ENCODE data around the gene VCX3A. TPM values are rescaled to one million over a fixed set of nuclear protein-coding genes. Genes with fewer than 3 reads are reported as not detected.
"Not testable (repeated sequence)": the region's sequence is repeated elsewhere in the genome, so short reads cannot be mapped to it uniquely, and the experiment has no call there.

The VCX3A gene
- total RNA-seq, result not detected
- polyA plus RNA-seq (ENCODE audit: insufficient read depth in 1 of 8, insufficient read length in 8 of 8, low replicate concordance in 1 of 8), result not detected
- long read RNA-seq, donor 1, result 0 reads
- long read RNA-seq, donor 2, result 0 reads
- long read RNA-seq, donor 3, result 0 reads
- long read RNA-seq, donor 4, result 0 reads
- long read RNA-seq, donor 5, result 0 reads
- long read RNA-seq, donor 6, result 0 reads
- long read RNA-seq, donor 7, result 0 reads
- long read RNA-seq, donor 8, result 0 reads
- long read RNA-seq, donor 9, result 0 reads
- long read RNA-seq, donor 10, result 0 reads
- long read RNA-seq, donor 11, result 0 reads

DNA sequence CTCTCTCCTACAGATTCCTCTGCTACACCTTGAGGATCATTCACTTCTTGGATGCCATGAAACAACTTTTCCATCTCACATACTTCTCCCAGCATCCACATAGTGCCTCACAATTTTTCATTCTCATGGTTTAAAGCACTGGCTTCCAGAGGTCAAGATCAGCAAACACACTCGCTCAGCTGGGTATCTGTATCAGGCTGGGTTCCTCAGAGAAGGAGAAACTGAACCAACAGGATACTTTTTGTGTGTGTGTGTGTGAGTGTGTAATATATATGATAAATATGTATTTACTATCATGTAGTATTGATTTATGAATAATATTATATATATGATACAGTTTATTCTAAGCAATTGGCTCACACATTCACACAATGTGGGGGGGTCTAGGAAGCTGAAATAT lies at the start of gene VCX3A:
VCX3A (minus strand) TSS at position 101 of the 400 bp plus-strand sequence. CDS start 621 bp downstream, outside the sequence.
- not testable (repeated sequence) for H3K9me3 ChIP-seq (replicated peaks; ENCODE audit: control insufficient read depth, low read depth, low read length); H3K4me1 ChIP-seq (ENCODE audit: control insufficient read depth, insufficient read depth, low read length); H3K27me3 ChIP-seq (ENCODE audit: control insufficient read depth, insufficient read depth, low read length); H3K4me3 ChIP-seq (ENCODE audit: low read length); H3K27ac ChIP-seq (ENCODE audit: low read length); DNase-seq; H3K36me3 ChIP-seq (ENCODE audit: control insufficient read depth, insufficient read depth, low read length)
- WGBS (ENCODE audit: insufficient coverage), result no CpG with 5 or more reads among the region's 1 CpG

GRCh38 chrX:6574762-6575161 lies 39.8 kb upstream of the VCX3A start:
- Histone ChIP-seq H3K27ac (ENCODE audit: low read length) (no peak overlapping the region), H3K4me3 (ENCODE audit: low read length) (no peak overlapping the region), H3K27me3 (ENCODE audit: control insufficient read depth, insufficient read depth, low read length) (no peaks in the 10 kb centered on the region), H3K4me1 (ENCODE audit: control insufficient read depth, insufficient read depth, low read length) (no peaks in the 10 kb centered on the region), H3K36me3 (ENCODE audit: control insufficient read depth, insufficient read depth, low read length) (no peaks in the 10 kb centered on the region), H3K9me3 (replicated peaks; ENCODE audit: control insufficient read depth, low read depth, low read length) (no peaks in the 10 kb centered on the region)
- 35% methylated on average over 2 of the region's 5 CpGs for WGBS (ENCODE audit: insufficient coverage)
- no peak for DNase-seq

- Histone ChIP-seq H3K9me3 (replicated peaks; ENCODE audit: control insufficient read depth, low read depth, low read length) (no peaks in the 10 kb centered on the region), H3K27ac (ENCODE audit: low read length) (no peak overlapping the region), H3K27me3 (ENCODE audit: control insufficient read depth, insufficient read depth, low read length) (no peaks in the 10 kb centered on the region), H3K4me1 (ENCODE audit: control insufficient read depth, insufficient read depth, low read length) (no peaks in the 10 kb centered on the region), H3K36me3 (ENCODE audit: control insufficient read depth, insufficient read depth, low read length) (no peaks in the 10 kb centered on the region), H3K4me3 (ENCODE audit: low read length) (no peak overlapping the region)
- DNase-seq, result peak; percentile 1
- WGBS (ENCODE audit: insufficient coverage), result 40% methylated on average over 1 of the region's 3 CpGs
Observed at GRCh38 chrX:6568031-6568430, 33.1 kb upstream of the VCX3A start.

DNA sequence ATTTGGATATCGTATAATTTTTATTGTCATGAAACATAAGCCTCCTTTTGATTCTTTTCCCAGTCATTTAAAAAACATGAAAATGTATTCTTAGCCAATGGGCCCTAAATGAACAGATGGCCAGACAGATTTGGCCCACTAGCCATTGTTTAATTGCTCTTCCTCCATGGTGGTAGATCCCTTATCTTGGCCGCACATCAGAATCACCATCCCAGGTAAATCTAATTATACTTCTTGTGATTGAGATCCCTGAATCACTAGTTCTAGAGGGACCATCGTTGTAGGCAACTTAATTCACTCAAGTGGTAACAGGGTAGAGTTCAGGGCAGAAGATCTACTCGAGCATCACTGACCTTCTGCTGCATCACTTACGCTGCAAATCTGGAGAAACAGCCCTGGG lies 24.1 kb upstream of the VCX3A start:
- 88% methylated on average over 3 of the region's 5 CpGs for WGBS (ENCODE audit: insufficient coverage)
- no peak for DNase-seq
- H3K36me3 ChIP-seq (ENCODE audit: control insufficient read depth, insufficient read depth, low read length), result no peaks in the 10 kb centered on the region
- no peaks in the 10 kb centered on the region for H3K27me3 ChIP-seq (ENCODE audit: control insufficient read depth, insufficient read depth, low read length)
- peaks cover 5% of the 10 kb centered on the region for H3K9me3 ChIP-seq (replicated peaks; ENCODE audit: control insufficient read depth, low read depth, low read length)
- no peak overlapping the region for H3K4me3 ChIP-seq (ENCODE audit: low read length)
- H3K27ac ChIP-seq (ENCODE audit: low read length), result no peak overlapping the region
- no peaks in the 10 kb centered on the region for H3K4me1 ChIP-seq (ENCODE audit: control insufficient read depth, insufficient read depth, low read length)

- Histone ChIP-seq H3K4me1 (ENCODE audit: control insufficient read depth, insufficient read depth, low read length) (no peaks in the 10 kb centered on the region), H3K27me3 (ENCODE audit: control insufficient read depth, insufficient read depth, low read length) (no peaks in the 10 kb centered on the region), H3K4me3 (ENCODE audit: low read length) (no peak overlapping the region), H3K9me3 (replicated peaks; ENCODE audit: control insufficient read depth, low read depth, low read length) (peaks cover 5% of the 10 kb centered on the region), H3K36me3 (ENCODE audit: control insufficient read depth, insufficient read depth, low read length) (no peaks in the 10 kb centered on the region), H3K27ac (ENCODE audit: low read length) (no peak overlapping the region)
- no peak for DNase-seq
- no CpG with 5 or more reads among the region's 3 CpGs for WGBS (ENCODE audit: insufficient coverage)
Observed at GRCh38 chrX:6557690-6558089, 22.8 kb upstream of the VCX3A start.

GRCh38 chrX:6550999-6551398 lies 16.1 kb upstream of the VCX3A start:
- no peak overlapping the region for H3K4me3 ChIP-seq (ENCODE audit: low read length)
- 60% methylated on average over 6 of the region's 8 CpGs for WGBS (ENCODE audit: insufficient coverage)
- H3K9me3 ChIP-seq (replicated peaks; ENCODE audit: control insufficient read depth, low read depth, low read length), result peaks cover 5% of the 10 kb centered on the region
- DNase-seq, result no peak
- no peaks in the 10 kb centered on the region for H3K4me1 ChIP-seq (ENCODE audit: control insufficient read depth, insufficient read depth, low read length)
- no peaks in the 10 kb centered on the region for H3K36me3 ChIP-seq (ENCODE audit: control insufficient read depth, insufficient read depth, low read length)
- H3K27ac ChIP-seq (ENCODE audit: low read length), result no peak overlapping the region
- H3K27me3 ChIP-seq (ENCODE audit: control insufficient read depth, insufficient read depth, low read length), result peaks cover 2% of the 10 kb centered on the region

DNA sequence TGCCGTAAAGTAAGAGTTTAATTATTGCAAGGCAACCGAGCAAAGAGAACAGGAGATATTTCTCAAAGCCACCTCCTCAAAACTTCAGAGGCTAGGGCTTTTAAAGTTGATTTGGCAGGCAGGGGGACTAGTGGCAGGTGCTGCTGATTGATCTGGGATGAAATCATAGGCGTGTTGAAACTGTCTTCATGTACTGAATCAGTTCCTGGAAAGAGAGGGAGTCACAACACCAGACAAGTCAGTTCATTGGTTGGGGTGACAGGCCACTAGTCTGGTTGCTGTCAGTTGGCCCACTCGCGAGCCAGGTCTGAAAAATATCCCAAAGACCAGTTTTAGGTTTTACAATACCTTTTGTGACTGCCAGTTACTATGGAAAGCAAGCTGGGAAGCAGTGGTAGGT lies 10.8 kb upstream of the VCX3A start:
- Histone ChIP-seq H3K27ac (ENCODE audit: low read length) (no peak overlapping the region), H3K4me3 (ENCODE audit: low read length) (no peak overlapping the region), H3K36me3 (ENCODE audit: control insufficient read depth, insufficient read depth, low read length) (no peaks in the 10 kb centered on the region), H3K4me1 (ENCODE audit: control insufficient read depth, insufficient read depth, low read length) (no peaks in the 10 kb centered on the region), H3K27me3 (ENCODE audit: control insufficient read depth, insufficient read depth, low read length) (peaks cover 2% of the 10 kb centered on the region), H3K9me3 (replicated peaks; ENCODE audit: control insufficient read depth, low read depth, low read length) (no peaks in the 10 kb centered on the region)
- 50% methylated on average over 1 of the region's 5 CpGs for WGBS (ENCODE audit: insufficient coverage)
- DNase-seq, result no peak

DNA sequence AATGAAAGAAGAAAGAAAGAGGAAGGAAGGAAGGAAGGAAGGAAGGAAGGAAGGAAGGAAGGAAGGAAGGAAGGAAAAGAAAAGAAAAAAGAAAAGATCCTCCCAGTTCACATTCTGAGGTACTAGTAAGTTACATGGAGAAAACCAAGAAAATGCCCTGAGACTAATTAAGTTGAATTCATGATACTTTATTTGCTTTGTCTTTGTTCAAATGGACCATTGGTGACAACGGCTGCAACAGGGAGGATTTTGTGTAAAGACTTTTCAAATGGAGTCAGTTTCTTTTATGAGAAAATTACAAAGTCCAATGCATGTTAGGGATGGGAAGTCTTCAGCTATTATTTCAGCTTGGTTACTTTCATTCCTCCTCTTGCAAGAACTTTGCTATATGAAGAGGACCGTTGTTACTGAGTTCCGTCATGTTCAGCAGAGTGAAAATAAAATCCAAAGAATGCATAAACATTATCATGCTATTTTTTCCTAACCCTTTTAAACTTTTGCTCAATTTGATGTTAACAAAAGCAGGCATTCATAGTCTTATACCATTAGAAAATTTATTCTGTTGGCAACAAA lies 8.3 kb downstream of the VCX3A start:
- H3K27me3 ChIP-seq (ENCODE audit: control insufficient read depth, insufficient read depth, low read length), result no peaks in the 10 kb centered on the region
- no peak for DNase-seq
- H3K9me3 ChIP-seq (replicated peaks; ENCODE audit: control insufficient read depth, low read depth, low read length), result no peaks in the 10 kb centered on the region
- 63% methylated on average over 1 of the region's 3 CpGs for WGBS (ENCODE audit: insufficient coverage)
- H3K4me3 ChIP-seq (ENCODE audit: low read length), result no peak overlapping the region
- H3K27ac ChIP-seq (ENCODE audit: low read length), result no peak overlapping the region
- H3K4me1 ChIP-seq (ENCODE audit: control insufficient read depth, insufficient read depth, low read length), result no peaks in the 10 kb centered on the region
- no peaks in the 10 kb centered on the region for H3K36me3 ChIP-seq (ENCODE audit: control insufficient read depth, insufficient read depth, low read length)

DNA sequence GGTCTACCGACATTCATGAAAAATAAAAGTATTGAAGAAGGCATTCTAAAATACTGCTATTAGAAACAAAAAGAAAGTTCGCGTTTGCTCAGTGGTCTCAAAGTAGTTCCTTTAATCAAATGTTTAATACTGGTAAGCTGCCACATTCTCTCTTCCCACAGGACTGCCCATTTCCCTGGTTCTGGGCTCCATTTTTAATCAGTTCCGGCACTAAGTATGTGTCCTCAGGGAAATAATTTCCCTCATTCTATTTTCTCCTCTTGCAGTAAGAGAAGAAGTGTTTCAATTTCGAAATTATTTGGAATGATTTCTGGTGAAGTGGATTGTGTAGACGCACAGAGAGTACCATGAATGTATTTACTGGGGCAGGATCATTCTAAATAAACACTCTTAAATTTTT lies 17.5 kb downstream of the VCX3A start:
- DNase-seq, result no peak
- no peaks in the 10 kb centered on the region for H3K4me1 ChIP-seq (ENCODE audit: control insufficient read depth, insufficient read depth, low read length)
- no peak overlapping the region for H3K4me3 ChIP-seq (ENCODE audit: low read length)
- no peak overlapping the region for H3K27ac ChIP-seq (ENCODE audit: low read length)
- no peaks in the 10 kb centered on the region for H3K27me3 ChIP-seq (ENCODE audit: control insufficient read depth, insufficient read depth, low read length)
- no peaks in the 10 kb centered on the region for H3K9me3 ChIP-seq (replicated peaks; ENCODE audit: control insufficient read depth, low read depth, low read length)
- no peaks in the 10 kb centered on the region for H3K36me3 ChIP-seq (ENCODE audit: control insufficient read depth, insufficient read depth, low read length)
- WGBS (ENCODE audit: insufficient coverage), result no CpG with 5 or more reads among the region's 6 CpGs

GRCh38 chrX:6506444-6506843 lies 28.5 kb downstream of the VCX3A start:
- DNase-seq, result no peak
- no peak overlapping the region for H3K4me3 ChIP-seq (ENCODE audit: low read length)

More at GRCh38 chrX:6506444-6506843, 28.5 kb downstream of the VCX3A start:
- H3K9me3 ChIP-seq (replicated peaks; ENCODE audit: control insufficient read depth, low read depth, low read length), result no peaks in the 10 kb centered on the region
- no peaks in the 10 kb centered on the region for H3K36me3 ChIP-seq (ENCODE audit: control insufficient read depth, insufficient read depth, low read length)
- no peaks in the 10 kb centered on the region for H3K4me1 ChIP-seq (ENCODE audit: control insufficient read depth, insufficient read depth, low read length)
- no peaks in the 10 kb centered on the region for H3K27me3 ChIP-seq (ENCODE audit: control insufficient read depth, insufficient read depth, low read length)
- no peak overlapping the region for H3K27ac ChIP-seq (ENCODE audit: low read length)
- no CpG with 5 or more reads among the region's 4 CpGs for WGBS (ENCODE audit: insufficient coverage)

Measured in muscle of leg (tissue), 16 donors.